Brain microvascular endothelial cell (primary cell): ENCODE results near the gene FZD10.

ENCODE experiments used
- DNase-seq: peaks from one replicate; pipeline ENCODE4 v3.0.0-alpha.2; 2020
- H3K27ac ChIP-seq: fragments of 250-450 bp; sonication (Bioruptor Pico); 2 replicates; pipeline ENCODE4 v1.5.1; 2020; ENCODE audit warnings: mild to moderate bottlenecking, moderate library complexity
- H3K27me3 ChIP-seq: fragments of 250-450 bp; sonication (Bioruptor Pico); replicated peaks from 2 replicates; pipeline ENCODE4 v1.5.1; 2020; ENCODE audit warnings: mild to moderate bottlenecking
- H3K36me3 ChIP-seq: fragments of 250-450 bp; sonication (Bioruptor Pico); replicated peaks from 2 replicates; pipeline ENCODE4 v1.5.1; 2020; ENCODE audit warnings: mild to moderate bottlenecking
- H3K4me3 ChIP-seq: 2 replicates; pipeline ENCODE4 v1.5.1; 2011; ENCODE audit warnings: low read depth, mild to moderate bottlenecking, control low read depth, low read length, moderate library complexity
- in situ Hi-C: cut with HindIII; loops from 2 replicates; pipeline ENCODE4 v1.10.0; 2017; ENCODE audit warnings: low sequenced_read_pairs, low pct_ligation_motif_present
- TF ChIP-seq, protein P1 (sequence below): IDR thresholded peaks from 2 replicates; pipeline ENCODE4 v1.5.1; 2011; ENCODE audit warnings: low read depth, mild to moderate bottlenecking, moderate library complexity, low read length, control low read depth, inconsistent platforms; ENCODE audit errors: missing control alignments

FZD10 gene

DNA sequence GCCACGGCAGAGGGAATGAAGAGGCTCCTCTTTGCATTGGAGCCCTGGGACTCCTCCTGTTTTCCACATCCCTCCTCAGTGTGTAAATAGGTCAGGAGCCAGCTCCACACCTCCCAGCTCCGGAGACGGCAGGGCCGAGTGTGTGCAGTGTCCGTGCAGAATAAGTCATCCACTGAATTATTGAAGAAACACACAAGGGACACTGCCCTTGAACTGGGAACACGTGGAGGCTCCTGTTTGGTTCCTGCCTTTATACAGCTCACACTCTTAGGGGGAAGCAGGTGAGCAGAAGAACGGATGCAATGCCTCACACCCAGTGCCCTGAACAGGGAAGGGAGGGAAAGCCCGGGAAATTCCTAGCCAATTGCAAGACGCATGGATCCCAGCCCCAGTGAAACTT lies 10.4 kb upstream of the FZD10 start:
- in situ Hi-C loops: no loop called here
- no peak overlapping the region for H3K4me3 ChIP-seq
- H3K36me3 ChIP-seq: no peaks in the 10 kb centered on the region
- no peak overlapping the region for H3K27ac ChIP-seq
- H3K27me3 ChIP-seq: no peaks in the 10 kb centered on the region
- TF ChIP-seq, protein P1, sequence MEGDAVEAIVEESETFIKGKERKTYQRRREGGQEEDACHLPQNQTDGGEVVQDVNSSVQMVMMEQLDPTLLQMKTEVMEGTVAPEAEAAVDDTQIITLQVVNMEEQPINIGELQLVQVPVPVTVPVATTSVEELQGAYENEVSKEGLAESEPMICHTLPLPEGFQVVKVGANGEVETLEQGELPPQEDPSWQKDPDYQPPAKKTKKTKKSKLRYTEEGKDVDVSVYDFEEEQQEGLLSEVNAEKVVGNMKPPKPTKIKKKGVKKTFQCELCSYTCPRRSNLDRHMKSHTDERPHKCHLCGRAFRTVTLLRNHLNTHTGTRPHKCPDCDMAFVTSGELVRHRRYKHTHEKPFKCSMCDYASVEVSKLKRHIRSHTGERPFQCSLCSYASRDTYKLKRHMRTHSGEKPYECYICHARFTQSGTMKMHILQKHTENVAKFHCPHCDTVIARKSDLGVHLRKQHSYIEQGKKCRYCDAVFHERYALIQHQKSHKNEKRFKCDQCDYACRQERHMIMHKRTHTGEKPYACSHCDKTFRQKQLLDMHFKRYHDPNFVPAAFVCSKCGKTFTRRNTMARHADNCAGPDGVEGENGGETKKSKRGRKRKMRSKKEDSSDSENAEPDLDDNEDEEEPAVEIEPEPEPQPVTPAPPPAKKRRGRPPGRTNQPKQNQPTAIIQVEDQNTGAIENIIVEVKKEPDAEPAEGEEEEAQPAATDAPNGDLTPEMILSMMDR: no peak
- DNase-seq: no peak

DNA sequence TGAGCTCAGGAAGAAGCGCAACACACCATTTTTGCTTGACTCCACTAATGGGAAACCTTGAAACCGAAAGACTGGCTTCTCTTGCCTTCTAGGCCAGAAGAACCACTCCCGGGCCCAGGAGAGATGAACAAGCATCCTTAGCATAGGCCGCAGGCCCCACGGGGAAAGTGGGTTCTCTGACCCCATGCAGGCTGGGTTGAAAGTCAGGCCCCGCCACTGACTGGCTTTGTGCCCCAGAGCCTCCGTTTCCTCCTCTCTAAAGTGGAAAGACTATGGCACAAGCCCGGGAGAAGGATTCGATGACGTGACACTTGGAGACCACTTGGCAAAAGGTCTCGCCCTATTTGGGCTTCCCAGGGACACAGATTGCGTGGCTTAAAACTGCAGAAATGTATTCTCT lies 9.9 kb upstream of the FZD10 start:
- DNase-seq: no peak
- TF ChIP-seq, protein P1: no peak
- Histone ChIP-seq H3K27me3 (no peaks in the 10 kb centered on the region), H3K36me3 (no peaks in the 10 kb centered on the region), H3K4me3 (no peak overlapping the region), H3K27ac (no peak overlapping the region)
- in situ Hi-C loops: no loop called here

DNA sequence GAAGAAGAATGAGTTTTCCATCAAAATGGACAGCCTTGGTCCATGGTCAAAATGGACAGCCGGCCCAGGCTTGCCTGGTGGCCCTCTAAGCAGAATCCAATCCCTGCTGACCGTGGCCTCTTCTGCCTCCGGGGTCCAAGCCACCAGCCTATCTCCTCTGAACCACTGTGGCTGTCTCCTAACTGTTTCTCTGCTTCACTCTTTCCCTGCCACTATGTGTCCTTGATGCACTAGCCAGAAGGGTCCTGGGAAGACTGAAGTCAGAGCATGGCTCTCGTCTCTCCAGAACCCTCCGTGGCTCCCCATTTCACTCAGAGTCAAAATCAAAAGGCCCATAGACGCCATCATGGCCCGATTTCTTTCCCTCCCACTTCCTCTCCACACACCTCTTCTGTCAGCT lies 8.5 kb upstream of the FZD10 start:
- no peak for DNase-seq
- TF ChIP-seq, protein P1: no peak
- H3K4me3 ChIP-seq: no peak overlapping the region
- in situ Hi-C loops: no loop called here
- no peak overlapping the region for H3K27ac ChIP-seq
- H3K27me3 ChIP-seq: no peaks in the 10 kb centered on the region
- no peaks in the 10 kb centered on the region for H3K36me3 ChIP-seq

DNA sequence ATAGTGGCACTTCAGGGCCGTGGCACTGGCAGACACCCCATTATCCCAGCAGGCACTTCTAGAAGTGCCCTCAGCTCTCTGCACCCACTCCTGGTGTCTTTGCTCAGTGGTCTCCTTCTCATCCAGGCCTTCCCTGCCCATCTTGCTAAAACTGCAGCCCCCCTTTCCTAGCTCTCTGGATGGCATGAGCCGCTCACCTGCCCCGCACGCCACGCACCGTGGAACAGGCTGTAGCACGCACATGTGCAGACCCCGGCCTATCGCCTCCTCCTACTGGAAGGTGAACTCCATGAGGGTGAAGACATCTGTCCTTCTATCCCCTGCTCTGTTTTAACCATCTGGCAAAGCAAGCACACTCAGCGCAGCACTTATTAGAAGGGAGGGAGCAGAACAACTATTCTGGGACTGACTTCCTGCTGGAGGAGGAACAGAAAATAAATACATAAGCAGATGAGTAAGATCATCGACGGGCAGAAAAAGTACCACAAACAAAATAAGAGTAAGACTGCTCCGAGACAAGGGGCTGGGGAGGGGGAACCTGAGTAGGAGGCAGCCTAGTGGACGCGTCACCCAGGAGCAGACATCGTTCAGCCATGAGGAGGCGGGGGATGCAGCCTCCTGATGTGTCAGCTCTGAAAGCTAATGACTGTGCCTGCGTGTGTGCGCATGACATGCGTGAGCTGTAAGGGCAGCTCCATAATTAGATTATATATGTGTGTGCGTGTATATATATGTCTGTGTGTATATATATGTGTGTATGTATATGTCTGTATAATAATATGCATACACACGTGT lies 7.8 kb upstream of the FZD10 start:
- in situ Hi-C loops: no loop called here
- peaks cover under 1% of the 10 kb centered on the region for H3K27me3 ChIP-seq
- no peak for DNase-seq
- TF ChIP-seq, protein P1: no peak
- H3K27ac ChIP-seq: no peak overlapping the region
- no peaks in the 10 kb centered on the region for H3K36me3 ChIP-seq
- H3K4me3 ChIP-seq: no peak overlapping the region

DNA sequence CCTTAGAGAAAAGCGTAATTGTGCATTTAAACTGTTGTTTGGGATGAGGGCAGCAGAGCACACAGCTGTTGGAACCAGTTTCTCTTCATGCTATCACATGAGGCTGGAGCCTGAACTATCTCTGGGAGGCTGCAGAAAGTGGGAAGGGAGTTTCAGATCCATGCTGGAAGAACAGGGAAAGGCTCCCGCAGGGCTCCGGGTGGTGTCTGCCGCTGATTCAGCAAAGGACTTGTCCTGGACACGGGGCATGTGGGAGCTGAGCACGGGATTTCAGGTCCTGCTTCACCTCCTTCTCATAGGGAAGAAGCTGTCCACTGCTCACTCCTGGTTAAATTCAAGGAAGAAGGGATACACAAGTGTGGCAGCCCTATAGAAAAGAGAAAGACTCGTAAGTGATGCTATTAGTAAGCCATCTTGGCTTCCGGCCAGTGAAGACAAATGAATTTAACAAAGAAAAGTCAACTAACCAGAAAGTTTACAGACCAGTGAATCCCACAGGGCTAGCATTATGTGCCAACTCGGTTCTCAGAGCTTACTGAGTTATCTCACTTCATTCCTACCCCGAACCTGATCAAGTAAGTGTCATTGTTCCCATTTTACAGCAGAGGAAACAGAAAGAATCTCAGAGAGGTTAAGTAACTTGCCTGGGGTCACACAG lies 6.7 kb upstream of the FZD10 start:
- no peak overlapping the region for H3K27ac ChIP-seq
- peaks cover 7% of the 10 kb centered on the region for H3K27me3 ChIP-seq
- no peaks in the 10 kb centered on the region for H3K36me3 ChIP-seq
- no peak overlapping the region for H3K4me3 ChIP-seq
- in situ Hi-C loops: no loop called here
- TF ChIP-seq, protein P1: no peak
- no peak for DNase-seq
